Choroid plexus epithelial cell (primary cell): ENCODE results near the gene NUP214.

Experiments used
- DNase-seq: peaks from one replicate; pipeline ENCODE4 v3.0.0-alpha.2; 2010; ENCODE audit warnings: low read depth
- H3K4me3 ChIP-seq: 2 replicates; pipeline ENCODE4 v1.5.1; 2011; ENCODE audit warnings: low read depth, mild to moderate bottlenecking, control low read depth, low read length, moderate library complexity
- TF ChIP-seq, protein P1 (sequence below): conservative IDR thresholded peaks from 2 replicates; pipeline ENCODE4 v1.5.1; 2011; ENCODE audit warnings: low read depth, mild to moderate bottlenecking, control low read depth, inconsistent platforms, low read length, moderate library complexity

NUP214 gene

DNA sequence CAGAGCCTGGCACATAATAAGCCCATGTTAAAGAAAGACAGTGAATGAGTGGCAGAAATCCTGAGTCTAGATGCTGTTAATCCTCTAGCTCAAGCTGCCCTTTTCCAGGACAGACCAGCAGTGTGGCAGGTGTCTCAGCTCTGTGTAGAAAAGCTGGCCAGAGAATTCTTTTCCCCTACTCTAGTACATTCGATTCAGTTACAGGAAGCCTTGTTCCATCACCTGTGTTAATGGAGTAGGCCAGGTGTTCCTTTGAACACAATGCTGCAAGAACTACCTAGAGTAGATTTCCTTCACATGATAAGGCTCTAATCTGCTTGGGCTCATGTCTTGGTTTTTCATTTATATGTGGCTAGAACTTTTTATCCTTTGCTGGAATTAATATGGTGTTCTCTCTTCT, 52.5 kb downstream of the NUP214 start:
- no peak overlapping the region for H3K4me3 ChIP-seq
- DNase-seq = no peak
- TF ChIP-seq, protein P1, sequence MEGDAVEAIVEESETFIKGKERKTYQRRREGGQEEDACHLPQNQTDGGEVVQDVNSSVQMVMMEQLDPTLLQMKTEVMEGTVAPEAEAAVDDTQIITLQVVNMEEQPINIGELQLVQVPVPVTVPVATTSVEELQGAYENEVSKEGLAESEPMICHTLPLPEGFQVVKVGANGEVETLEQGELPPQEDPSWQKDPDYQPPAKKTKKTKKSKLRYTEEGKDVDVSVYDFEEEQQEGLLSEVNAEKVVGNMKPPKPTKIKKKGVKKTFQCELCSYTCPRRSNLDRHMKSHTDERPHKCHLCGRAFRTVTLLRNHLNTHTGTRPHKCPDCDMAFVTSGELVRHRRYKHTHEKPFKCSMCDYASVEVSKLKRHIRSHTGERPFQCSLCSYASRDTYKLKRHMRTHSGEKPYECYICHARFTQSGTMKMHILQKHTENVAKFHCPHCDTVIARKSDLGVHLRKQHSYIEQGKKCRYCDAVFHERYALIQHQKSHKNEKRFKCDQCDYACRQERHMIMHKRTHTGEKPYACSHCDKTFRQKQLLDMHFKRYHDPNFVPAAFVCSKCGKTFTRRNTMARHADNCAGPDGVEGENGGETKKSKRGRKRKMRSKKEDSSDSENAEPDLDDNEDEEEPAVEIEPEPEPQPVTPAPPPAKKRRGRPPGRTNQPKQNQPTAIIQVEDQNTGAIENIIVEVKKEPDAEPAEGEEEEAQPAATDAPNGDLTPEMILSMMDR = no peak

DNA sequence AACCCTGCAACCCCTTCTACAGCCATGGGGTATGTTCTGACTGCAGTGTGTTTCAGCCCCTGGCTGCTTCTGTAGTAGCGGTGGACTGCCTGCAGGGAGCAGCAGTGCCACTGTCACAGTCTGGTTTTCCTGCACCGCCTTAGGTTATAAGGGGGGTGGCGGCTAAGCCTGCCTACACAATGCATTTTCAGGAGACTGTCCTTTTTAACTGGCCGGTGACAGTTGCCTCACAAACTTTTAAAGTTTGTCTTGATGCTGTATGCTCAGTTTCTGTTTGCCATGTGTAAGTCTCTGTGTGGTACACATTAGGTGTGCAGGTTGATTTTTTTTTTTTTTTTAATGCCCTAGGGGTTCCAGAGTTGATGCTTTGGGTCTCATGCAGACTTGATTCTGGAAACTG, 53.0 kb downstream of the NUP214 start:
- DNase-seq = peak; percentile 80
- H3K4me3 ChIP-seq = no peak overlapping the region
- TF ChIP-seq, protein P1 = peak; percentile 99

DNA sequence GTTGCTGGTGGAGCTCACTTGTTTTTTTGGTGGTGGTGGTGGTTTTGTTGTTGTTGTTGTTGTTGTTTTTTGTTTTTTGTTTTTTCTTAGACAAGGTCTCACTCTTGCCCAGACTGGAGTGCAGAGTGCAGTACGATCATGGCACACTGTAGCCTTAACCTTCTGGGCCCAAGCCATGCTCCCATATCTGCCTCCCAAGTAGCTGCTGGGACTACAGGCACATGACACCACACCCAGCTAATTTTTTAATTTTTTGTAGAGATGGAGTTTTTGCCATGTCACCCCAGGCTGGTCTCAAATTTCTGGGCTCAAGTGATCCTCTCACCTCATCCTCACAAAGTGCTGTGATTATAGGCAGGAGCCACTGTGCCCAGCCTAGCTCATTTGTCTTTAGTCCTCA, 53.5 kb downstream of the NUP214 start:
- TF ChIP-seq, protein P1 = no peak
- no peak overlapping the region for H3K4me3 ChIP-seq
- no peak for DNase-seq

DNA sequence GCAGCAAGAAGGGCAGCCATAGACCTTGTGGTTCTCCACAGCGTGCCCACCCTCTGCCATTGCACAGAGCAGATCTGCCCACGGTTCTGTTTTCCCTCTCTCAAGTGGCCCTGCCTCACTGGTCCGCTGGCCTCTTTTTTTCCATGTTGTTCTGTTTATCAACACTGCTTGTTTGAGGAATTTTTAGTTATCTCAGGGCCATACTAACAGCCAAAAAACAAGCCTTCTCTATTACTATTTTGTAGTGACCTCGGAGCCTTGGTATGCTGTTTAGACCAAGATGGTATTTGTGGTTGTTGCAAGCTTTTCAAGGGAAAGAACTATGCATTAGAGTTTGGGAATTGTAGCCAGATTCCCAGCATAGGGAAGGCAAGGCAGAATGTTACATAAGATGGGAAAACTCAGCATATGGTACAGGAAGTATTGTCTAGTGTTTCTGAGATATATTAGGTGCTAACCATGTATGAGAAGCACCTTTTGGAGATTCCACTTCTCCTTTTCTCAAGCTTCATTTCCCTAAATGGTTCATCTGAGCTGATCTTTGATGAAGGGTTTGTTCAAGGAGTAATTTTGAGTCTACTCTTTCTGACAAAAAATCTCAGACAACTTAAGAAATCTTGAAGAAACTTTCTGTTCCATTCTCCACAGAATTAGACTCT, 54.3 kb downstream of the NUP214 start:
- H3K4me3 ChIP-seq = no peak overlapping the region
- TF ChIP-seq, protein P1 = no peak
- DNase-seq = peak; percentile 80

DNA sequence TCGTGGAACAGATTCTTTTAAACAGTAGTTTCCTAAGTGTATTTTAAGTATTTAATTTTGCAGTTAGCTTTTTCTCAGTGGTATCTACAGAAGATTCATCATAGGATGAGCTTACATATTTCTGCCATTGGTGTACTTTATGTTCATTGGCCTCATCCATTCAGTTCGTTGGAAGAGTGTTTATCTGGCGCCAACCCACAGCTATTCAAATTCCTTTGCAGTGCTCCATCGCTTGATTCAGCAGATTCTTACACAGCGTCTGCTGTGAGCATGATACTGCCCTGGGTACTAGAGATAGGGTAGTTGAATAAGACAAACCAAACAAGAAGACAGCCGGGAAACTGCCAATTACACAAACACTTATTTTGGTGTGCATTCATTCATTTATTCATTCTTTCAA, 55.1 kb downstream of the NUP214 start:
- TF ChIP-seq, protein P1 = no peak
- peak; percentile 96 for DNase-seq

DNA sequence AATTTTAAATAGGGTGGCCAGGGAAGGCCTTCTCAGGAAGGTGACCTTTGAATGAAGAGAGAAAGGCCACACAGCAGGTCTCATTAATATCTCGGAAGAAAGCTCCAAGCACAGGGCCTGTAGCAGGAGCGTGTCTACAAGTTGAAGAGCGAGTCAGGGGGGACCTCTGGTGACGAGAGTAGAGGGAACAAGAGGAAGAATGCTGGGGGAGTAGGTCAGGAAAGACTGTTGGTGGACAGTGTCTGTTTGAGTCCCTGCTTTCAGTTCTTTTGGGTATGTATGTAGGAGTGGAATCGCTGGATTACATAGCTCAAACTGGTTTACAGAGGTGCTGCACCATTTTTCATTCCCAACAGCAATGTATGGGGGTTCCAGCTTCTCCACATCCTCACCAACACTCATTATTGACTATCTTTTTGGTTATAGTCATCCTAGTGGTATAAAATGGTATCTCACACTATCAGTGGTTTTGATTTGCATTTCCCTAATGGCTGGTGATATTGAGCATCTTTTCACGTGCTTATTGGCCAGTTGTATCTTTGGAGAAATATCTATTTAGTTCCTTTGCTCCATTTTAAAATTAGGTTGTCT, 55.8 kb downstream of the NUP214 start:
- H3K4me3 ChIP-seq = no peak overlapping the region
- DNase-seq = no peak
- TF ChIP-seq, protein P1 = no peak

More for the DNA sequence above, 55.1 kb downstream of the NUP214 start:
- no peak overlapping the region for H3K4me3 ChIP-seq

DNA sequence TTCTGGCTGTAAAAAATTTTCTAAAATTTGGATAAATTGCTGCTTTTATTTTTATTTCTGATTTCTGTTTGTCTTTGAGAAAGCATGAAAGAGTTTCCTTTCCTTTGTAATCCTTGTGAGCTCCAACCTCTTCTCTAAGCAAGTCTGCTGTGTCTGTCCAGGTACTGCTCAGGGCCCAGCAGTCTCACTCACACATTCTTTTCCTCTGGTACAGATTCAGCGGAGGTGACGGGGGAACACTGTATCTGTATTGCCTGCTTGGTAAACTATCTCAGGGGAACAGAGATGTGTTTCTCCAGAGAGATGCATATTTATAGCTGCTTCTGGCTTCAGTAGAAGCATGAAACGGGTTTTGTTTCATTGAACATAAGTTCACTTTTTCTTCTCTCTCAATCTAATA, 60.5 kb downstream of the NUP214 start:
- H3K4me3 ChIP-seq = no peak overlapping the region
- TF ChIP-seq, protein P1 = no peak

More for the DNA sequence above, 60.5 kb downstream of the NUP214 start:
- DNase-seq = no peak
